K562 (cell line): ENCODE measurements around the gene ACAD10.

Source experiments
- CTCF ChIP-seq, 3 experiments: IDR thresholded peaks in 2 of 3; conservative IDR thresholded peaks in 1 of 3; 2 replicates each; pipeline ENCODE4 v1.5.1; 2011 to 2012; ENCODE audit warnings: low read length in 3 of 3, mild to moderate bottlenecking in 3 of 3, control low read depth in 2 of 3, improper control_type of control experiment in 1 of 3, inconsistent platforms in 1 of 3, low read depth in 1 of 3, mixed read lengths in 1 of 3, moderate library complexity in 1 of 3; ENCODE audit not compliant: insufficient read depth in 2 of 3
- GABPB1 ChIP-seq: sonication (generic); formaldehyde crosslinking; IDR thresholded peaks from 2 replicates; pipeline ENCODE4 v1.8.0; 2022; ENCODE audit warnings: mild to moderate bottlenecking, missing genetic modification reagents
- JUN ChIP-seq, 2 experiments: sonication (generic) in 1 of 2; formaldehyde crosslinking in 1 of 2; IDR thresholded peaks; 2 replicates each; pipeline versions ENCODE4 v1.6.1 to v1.8.0; 2012 to 2022; ENCODE audit warnings: borderline replicate concordance in 2 of 2, mild to moderate bottlenecking in 2 of 2, improper control_type of control experiment in 1 of 2, low read depth in 1 of 2, low read length in 1 of 2, missing genetic modification reagents in 1 of 2
- YY1 ChIP-seq, 3 experiments: IDR thresholded peaks; 2 replicates each; pipeline ENCODE4 v1.6.1; 2011; ENCODE audit warnings: low read length in 2 of 3, mild to moderate bottlenecking in 2 of 3, moderate library complexity in 2 of 3, borderline replicate concordance in 1 of 3, control low read depth in 1 of 3, low read depth in 1 of 3; ENCODE audit not compliant: insufficient read depth in 3 of 3, insufficient replicate concordance in 2 of 3, control insufficient read depth in 1 of 3, insufficient read length in 1 of 3; ENCODE audit errors: extremely low read depth in 1 of 3
- ZBTB2 ChIP-seq: fragments of 450-650 bp; IDR thresholded peaks from 2 replicates; pipeline ENCODE4 v1.6.1; 2016; ENCODE audit warnings: antibody characterized with exemption

DNA sequence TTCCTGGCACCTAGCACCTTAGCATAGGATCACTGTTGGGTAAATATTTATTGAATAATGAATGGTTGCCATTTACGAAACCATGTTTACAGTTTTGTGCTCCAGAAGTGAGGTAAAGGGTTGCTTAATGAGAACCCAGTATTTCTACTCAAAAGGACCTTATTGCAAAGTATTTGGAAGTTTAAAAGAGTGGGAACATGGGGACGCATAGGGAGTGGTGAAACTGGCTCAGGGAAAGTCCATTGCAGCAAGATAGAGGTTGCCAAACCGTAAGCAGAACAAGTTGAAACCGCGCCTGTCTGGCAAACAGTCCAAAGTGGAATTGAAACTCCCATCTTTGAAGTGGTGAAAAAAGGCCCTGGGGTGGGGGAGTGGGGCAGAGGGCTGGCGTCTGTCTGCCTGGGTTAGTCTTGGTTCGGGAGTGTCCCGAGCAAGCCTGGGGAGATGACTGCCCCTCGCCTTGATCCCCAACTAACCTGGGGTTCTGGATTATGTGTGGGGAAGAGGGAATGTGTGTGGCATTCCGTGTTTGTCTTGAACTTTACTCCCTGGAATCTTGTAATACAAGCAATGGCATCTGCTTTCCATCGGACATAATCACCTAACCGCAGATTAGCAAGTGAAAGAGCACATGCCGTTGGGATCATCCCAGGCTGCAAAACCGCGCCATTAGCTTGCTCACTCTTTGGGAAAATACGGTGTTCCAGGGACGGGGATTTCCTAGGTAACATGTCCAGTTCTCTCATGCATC lies 88.1 kb downstream of the ACAD10 start:
- TF ChIP-seq JUN (IDR thresholded peaks at IDR 0.05; ENCODE audit: borderline replicate concordance, low read depth, low read length) (no peak), JUN (CRISPR knock-in tag; IDR thresholded peaks at IDR 0.05; ENCODE audit: borderline replicate concordance) (no peak), CTCF (IDR thresholded peaks at IDR 0.05 in 2 of 3, conservative IDR thresholded peaks at IDR 0.05 in 1 of 3; ENCODE audit: insufficient read depth in 2 of 3, low read depth in 1 of 3, low read length in 3 of 3) (no peak), ZBTB2 (no peak), YY1 (IDR thresholded peaks at IDR 0.05; ENCODE audit: borderline replicate concordance in 1 of 3, control insufficient read depth in 1 of 3, extremely low read depth in 1 of 3, insufficient read depth in 3 of 3, insufficient read length in 1 of 3, insufficient replicate concordance in 2 of 3, low read depth in 1 of 3, low read length in 2 of 3) (no peak), GABPB1 (CRISPR knock-in tag) (no peak)
